ENCODE data around the gene PCDHA10. TPM values are rescaled to one million over a fixed set of nuclear protein-coding genes. Genes with fewer than 3 reads are reported as not detected.

The PCDHA10 gene
- total RNA-seq: under 0.01 and 0.14 TPM in 2 replicates

DNA sequence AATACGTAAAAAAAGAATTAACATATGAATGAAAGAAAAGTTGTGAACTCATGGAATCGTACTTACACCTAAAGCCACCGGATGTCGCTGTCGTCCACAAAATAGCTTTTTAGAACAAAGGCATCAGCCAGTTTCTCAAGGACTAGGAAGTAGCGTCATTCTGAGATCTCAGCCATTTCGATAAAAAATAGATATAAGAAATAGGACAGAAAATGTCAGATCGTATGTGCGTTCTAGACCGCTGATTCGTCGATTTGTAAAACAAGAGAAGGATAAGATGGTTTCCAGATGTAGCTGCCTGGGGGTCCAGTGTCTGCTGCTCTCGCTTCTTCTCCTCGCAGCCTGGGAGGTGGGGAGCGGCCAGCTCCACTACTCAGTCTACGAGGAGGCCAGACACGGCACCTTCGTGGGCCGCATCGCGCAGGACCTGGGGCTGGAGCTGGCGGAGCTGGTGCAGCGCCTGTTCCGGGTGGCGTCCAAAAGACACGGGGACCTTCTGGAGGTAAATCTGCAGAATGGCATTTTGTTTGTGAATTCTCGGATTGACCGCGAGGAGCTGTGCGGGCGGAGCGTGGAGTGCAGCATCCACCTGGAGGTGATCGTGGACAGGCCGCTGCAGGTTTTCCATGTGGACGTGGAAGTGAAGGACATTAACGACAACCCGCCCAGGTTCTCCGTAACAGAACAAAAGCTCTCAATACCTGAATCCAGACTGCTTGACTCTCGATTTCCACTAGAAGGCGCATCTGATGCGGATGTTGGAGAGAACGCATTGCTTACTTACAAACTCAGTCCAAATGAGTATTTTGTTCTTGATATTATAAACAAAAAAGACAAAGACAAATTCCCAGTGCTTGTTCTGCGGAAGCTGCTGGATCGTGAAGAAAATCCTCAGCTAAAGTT lies at the start of gene PCDHA10:
Gene PCDHA10, plus strand, starts transcription at position 126 of the 903 bp plus-strand sequence. Its CDS starts 152 bp downstream, at position 278.

GRCh38 chr5:140806834-140807775 lies 48.6 kb upstream of the PCDHA10 start, which contains the start of gene PCDHA4:
PCDHA4 (plus strand) TSS chr5:140807068.

GRCh38 chr5:140821375-140822280 lies 34.1 kb upstream of the PCDHA10 start, which contains the start of gene PCDHA5:
PCDHA5 (plus strand) TSS chr5:140821613.

GRCh38 chr5:140827704-140828361 lies 27.9 kb upstream of the PCDHA10 start, which contains the start of gene PCDHA6:
PCDHA6 (plus strand) TSS chr5:140827960; CDS start chr5:140828092, 132 bp downstream.

DNA sequence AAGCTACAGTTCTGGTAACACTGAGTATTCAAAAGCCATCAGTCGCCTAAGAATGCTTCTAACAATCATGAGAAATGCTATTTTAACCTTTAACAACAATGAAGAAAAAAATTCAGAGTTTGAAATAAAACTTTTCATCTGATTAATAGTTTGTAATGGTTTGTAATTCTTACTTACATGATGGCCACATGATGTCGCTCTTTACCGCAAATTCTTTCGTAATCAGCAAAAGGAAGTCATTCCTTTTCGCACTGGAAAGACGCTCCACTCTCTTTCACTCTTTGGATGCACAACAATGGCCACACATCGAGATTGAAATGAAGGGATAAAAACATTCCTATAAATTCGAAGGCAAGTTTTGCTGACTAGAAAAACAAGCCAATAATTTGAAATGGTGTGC lies 21.7 kb upstream of the PCDHA10 start, which contains the start of gene PCDHA7:
Gene PCDHA7, plus strand, starts transcription at position 277 of the 400 bp plus-strand sequence. Its CDS starts 115 bp downstream, at position 392.

GRCh38 chr5:140840978-140841962 lies 14.4 kb upstream of the PCDHA10 start, which contains the start of gene PCDHA8:
PCDHA8 (plus strand) TSS chr5:140841187; CDS start chr5:140841322, 135 bp downstream.

GRCh38 chr5:140848139-140849102 lies 7.3 kb upstream of the PCDHA10 start, which contains the start of gene PCDHA9:
PCDHA9 (plus strand) TSS chr5:140848382; CDS start chr5:140848496, 114 bp downstream.

GRCh38 chr5:140868721-140869554 lies 13.2 kb downstream of the PCDHA10 start, which contains the start of gene PCDHA11:
PCDHA11 (plus strand) TSS chr5:140868957; CDS start chr5:140869104, 147 bp downstream.

GRCh38 chr5:140875085-140876065 lies 19.7 kb downstream of the PCDHA10 start, which contains the start of gene PCDHA12:
PCDHA12 (plus strand) TSS chr5:140875308; CDS start chr5:140875473, 165 bp downstream.

DNA sequence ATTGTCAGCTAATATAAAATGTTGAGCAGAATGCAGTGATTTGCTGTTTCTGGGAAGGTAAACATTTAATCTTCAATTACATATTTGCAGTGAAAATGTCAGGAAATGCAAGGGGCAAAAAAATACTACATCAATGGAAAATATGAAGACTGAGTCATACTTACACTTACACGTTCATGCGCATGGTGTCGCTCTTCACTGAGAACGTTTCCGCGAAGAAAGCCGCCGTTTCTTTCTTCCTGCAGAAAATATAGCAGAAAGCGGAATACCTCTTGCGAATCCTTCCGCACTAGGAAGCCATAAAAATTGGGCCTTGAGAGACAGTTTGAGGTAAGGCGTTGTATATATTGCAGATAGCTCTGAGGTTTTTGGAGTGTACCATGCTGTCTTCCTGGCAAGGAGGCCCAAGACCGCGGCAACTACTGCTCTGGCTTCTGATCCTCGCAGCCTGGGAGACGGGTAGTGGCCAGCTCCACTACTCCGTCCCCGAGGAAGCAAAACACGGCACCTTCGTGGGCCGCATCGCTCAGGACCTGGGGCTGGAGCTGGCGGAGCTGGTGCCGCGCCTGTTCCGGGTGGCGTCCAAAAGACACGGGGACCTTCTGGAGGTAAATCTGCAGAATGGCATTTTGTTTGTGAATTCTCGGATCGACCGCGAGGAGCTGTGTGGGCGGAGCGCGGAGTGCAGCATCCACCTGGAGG lies 26.3 kb downstream of the PCDHA10 start, which contains the start of gene PCDHA13:
Gene PCDHA13, plus strand, starts transcription at position 236 of the 702 bp plus-strand sequence. Its CDS starts 145 bp downstream, at position 381.

